Neural progenitor cell (in vitro differentiated cells): ENCODE data around the gene GNAQ. TPM values are rescaled to one million over a fixed set of nuclear protein-coding genes. Genes with fewer than 3 reads are reported as not detected.

ENCODE experiments used
- DNase-seq: peaks from one replicate; pipeline ENCODE4 v3.0.0-alpha.2; 2016; ENCODE audit warnings: low spot score
- H2AFZ ChIP-seq: fragments of 200-600 bp; sonication (generic); replicated peaks from 2 replicates; pipeline ENCODE4 v1.6.1; 2016; ENCODE audit warnings: antibody characterized with exemption
- H3F3A ChIP-seq: fragments of 200-600 bp; sonication (generic); 2 replicates; pipeline ENCODE4 v1.6.1; 2016; ENCODE audit warnings: antibody characterized with exemption, low read depth
- H3K27ac ChIP-seq: fragments of 200-600 bp; sonication (generic); 2 replicates; pipeline ENCODE4 v1.5.1; 2016; ENCODE audit warnings: mild to moderate bottlenecking
- H3K27me3 ChIP-seq: fragments of 200-600 bp; sonication (generic); 2 replicates; pipeline ENCODE4 v1.6.1; 2016; ENCODE audit warnings: mild to moderate bottlenecking, moderate library complexity
- H3K36me3 ChIP-seq: fragments of 200-600 bp; sonication (generic); 2 replicates; pipeline ENCODE4 v1.5.1; 2016
- H3K4me1 ChIP-seq: fragments of 200-600 bp; sonication (generic); 2 replicates; pipeline ENCODE4 v1.6.1; 2016; ENCODE audit warnings: mixed run types
- H3K4me2 ChIP-seq: fragments of 200-600 bp; sonication (generic); 2 replicates; pipeline ENCODE4 v1.6.1; 2016
- H3K4me3 ChIP-seq: fragments of 200-600 bp; sonication (generic); 2 replicates; pipeline ENCODE4 v1.5.1; 2016
- H3K79me2 ChIP-seq: fragments of 200-600 bp; sonication (generic); 2 replicates; pipeline ENCODE4 v1.6.1; 2016; ENCODE audit warnings: low read depth
- H3K9ac ChIP-seq: fragments of 200-600 bp; sonication (generic); 2 replicates; pipeline ENCODE4 v1.6.1; 2016
- H3K9me3 ChIP-seq: fragments of 200-600 bp; sonication (generic); 2 replicates; pipeline ENCODE4 v1.5.1; 2016; ENCODE audit warnings: low read depth
- H4K20me1 ChIP-seq: fragments of 200-600 bp; sonication (generic); 2 replicates; pipeline ENCODE4 v1.6.1; 2016; ENCODE audit warnings: low read depth
- H3K27ac Mint-ChIP-seq: 3 replicates; pipeline ENCODE4 v1.8.0; 2021; ENCODE audit warnings: mixed read lengths
- H3K27me3 Mint-ChIP-seq: 2 replicates; pipeline ENCODE4 v1.8.0; 2022; ENCODE audit warnings: low read depth, mild to moderate bottlenecking, inconsistent platforms, moderate library complexity, mixed read lengths; ENCODE audit not compliant: insufficient read depth
- H3K36me3 Mint-ChIP-seq: 3 replicates; pipeline ENCODE4 v1.8.0; 2021; ENCODE audit warnings: mixed read lengths
- H3K4me1 Mint-ChIP-seq: 3 replicates; pipeline ENCODE4 v1.8.0; 2021; ENCODE audit warnings: mixed read lengths
- H3K4me3 Mint-ChIP-seq: 3 replicates; pipeline ENCODE4 v1.8.0; 2021; ENCODE audit warnings: mild to moderate bottlenecking, moderate library complexity, mixed read lengths
- H3K9me3 Mint-ChIP-seq: 3 replicates; pipeline ENCODE4 v1.8.0; 2020; ENCODE audit warnings: mixed read lengths
- EZH2 ChIP-seq: fragments of 200-600 bp; sonication (generic); IDR thresholded peaks from 2 replicates; pipeline ENCODE4 v1.6.1; 2017; ENCODE audit warnings: antibody characterized with exemption, mild to moderate bottlenecking, moderate library complexity
- EZH2phosphoT487 ChIP-seq: fragments of 200-600 bp; sonication (generic); IDR thresholded peaks from 2 replicates; pipeline ENCODE4 v1.6.1; 2017; ENCODE audit warnings: antibody characterized with exemption
- total RNA-seq: library from RNA; depleted of rRNA; stranded (reverse); fragments of >200 nt; gene quantifications from 2 replicates; pipeline ENCODE4 v1.2.3, GENCODE V29; 2015; ENCODE audit warnings: low replicate concordance
- TF ChIP-seq, protein P1 (sequence below): fragments of 200-600 bp; sonication (generic); IDR thresholded peaks from 2 replicates; pipeline ENCODE4 v1.5.1; 2017; ENCODE audit warnings: antibody characterized with exemption, mild to moderate bottlenecking

GNAQ gene
- total RNA-seq, 1 donor from 2014 or later: 87.9 TPM

GRCh38 chr9:78013934-78014333 lies 17.7 kb downstream of the GNAQ start:
- H3K9ac ChIP-seq: no peak overlapping the region
- TF ChIP-seq EZH2phosphoT487 (no peak), EZH2 (no peak)
- TF ChIP-seq, protein P1, sequence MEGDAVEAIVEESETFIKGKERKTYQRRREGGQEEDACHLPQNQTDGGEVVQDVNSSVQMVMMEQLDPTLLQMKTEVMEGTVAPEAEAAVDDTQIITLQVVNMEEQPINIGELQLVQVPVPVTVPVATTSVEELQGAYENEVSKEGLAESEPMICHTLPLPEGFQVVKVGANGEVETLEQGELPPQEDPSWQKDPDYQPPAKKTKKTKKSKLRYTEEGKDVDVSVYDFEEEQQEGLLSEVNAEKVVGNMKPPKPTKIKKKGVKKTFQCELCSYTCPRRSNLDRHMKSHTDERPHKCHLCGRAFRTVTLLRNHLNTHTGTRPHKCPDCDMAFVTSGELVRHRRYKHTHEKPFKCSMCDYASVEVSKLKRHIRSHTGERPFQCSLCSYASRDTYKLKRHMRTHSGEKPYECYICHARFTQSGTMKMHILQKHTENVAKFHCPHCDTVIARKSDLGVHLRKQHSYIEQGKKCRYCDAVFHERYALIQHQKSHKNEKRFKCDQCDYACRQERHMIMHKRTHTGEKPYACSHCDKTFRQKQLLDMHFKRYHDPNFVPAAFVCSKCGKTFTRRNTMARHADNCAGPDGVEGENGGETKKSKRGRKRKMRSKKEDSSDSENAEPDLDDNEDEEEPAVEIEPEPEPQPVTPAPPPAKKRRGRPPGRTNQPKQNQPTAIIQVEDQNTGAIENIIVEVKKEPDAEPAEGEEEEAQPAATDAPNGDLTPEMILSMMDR: no peak
- peaks cover 80% of the 10 kb centered on the region for H4K20me1 ChIP-seq
- H2AFZ ChIP-seq: no peak overlapping the region
- Mint-ChIP-seq H3K4me1 (no peaks in the 10 kb centered on the region), H3K27ac (no peak overlapping the region), H3K4me3 (no peak overlapping the region), H3K27me3 (no peaks in the 10 kb centered on the region), H3K36me3 (peaks cover 35% of the 10 kb centered on the region), H3K9me3 (peaks cover 10% of the 10 kb centered on the region)
- H3K79me2 ChIP-seq: peaks cover 100% of the 10 kb centered on the region
- no peak overlapping the region for H3K4me3 ChIP-seq
- H3K36me3 ChIP-seq: no peaks in the 10 kb centered on the region
- H3K4me2 ChIP-seq: no peak overlapping the region
- no peaks in the 10 kb centered on the region for H3K9me3 ChIP-seq
- no peaks in the 10 kb centered on the region for H3F3A ChIP-seq
- no peaks in the 10 kb centered on the region for H3K27me3 ChIP-seq
- H3K4me1 ChIP-seq: no peaks in the 10 kb centered on the region
- DNase-seq: no peak
- H3K27ac ChIP-seq: no peak overlapping the region

DNA sequence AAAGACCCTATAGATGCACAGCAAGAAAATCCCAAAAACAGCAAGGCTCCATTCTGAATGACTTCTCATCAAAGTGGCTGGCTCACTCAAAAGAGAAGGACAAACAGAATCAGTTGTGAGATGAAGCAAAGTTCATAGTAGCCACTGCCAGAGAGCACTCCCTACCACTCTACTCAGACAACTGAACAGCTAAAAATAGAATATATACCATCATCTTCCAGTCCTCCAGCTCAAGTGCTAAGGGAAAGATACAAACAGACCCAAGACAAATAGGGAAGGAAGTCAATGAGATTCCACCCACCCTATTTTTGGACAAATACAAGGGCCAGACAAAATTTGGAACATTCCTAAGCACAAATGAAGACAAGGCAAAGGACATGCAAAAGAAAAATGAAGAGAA lies 20.6 kb downstream of the GNAQ start:
- Mint-ChIP-seq H3K9me3 (peaks cover 9% of the 10 kb centered on the region), H3K27me3 (no peaks in the 10 kb centered on the region), H3K4me1 (no peaks in the 10 kb centered on the region), H3K36me3 (peaks cover 31% of the 10 kb centered on the region), H3K4me3 (no peak overlapping the region), H3K27ac (no peak overlapping the region)
- H4K20me1 ChIP-seq: peaks cover 81% of the 10 kb centered on the region
- peaks cover 100% of the 10 kb centered on the region for H3K79me2 ChIP-seq
- no peaks in the 10 kb centered on the region for H3K9me3 ChIP-seq
- no peaks in the 10 kb centered on the region for H3F3A ChIP-seq
- H2AFZ ChIP-seq: no peak overlapping the region
- no peaks in the 10 kb centered on the region for H3K27me3 ChIP-seq
- no peak overlapping the region for H3K4me2 ChIP-seq
- TF ChIP-seq, protein P1: no peak
- no peak for TF ChIP-seq EZH2phosphoT487
- no peak for TF ChIP-seq EZH2
- H3K27ac ChIP-seq: no peak overlapping the region
- H3K4me1 ChIP-seq: no peaks in the 10 kb centered on the region
- H3K9ac ChIP-seq: no peak overlapping the region
- no peaks in the 10 kb centered on the region for H3K36me3 ChIP-seq
- DNase-seq: no peak
- H3K4me3 ChIP-seq: no peak overlapping the region

DNA sequence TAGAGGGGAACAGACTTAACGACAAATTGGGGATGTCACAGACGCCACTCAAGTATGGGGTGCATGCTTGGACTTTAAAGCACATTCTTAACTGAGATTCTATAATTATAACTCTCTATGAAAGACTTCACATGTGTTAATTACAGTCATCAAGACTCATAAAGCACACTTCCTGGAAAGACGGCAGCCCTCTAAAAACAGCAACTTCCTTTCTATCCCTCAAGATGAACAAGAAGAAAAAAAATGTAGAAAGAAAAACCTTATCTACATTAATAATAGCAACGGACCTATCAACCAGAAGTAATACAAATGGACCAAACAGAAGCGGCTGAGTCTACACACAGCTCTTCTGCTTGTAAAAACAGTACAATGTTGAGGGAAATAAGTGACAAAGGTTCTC lies 21.2 kb downstream of the GNAQ start:
- Mint-ChIP-seq H3K4me1 (peaks cover 2% of the 10 kb centered on the region), H3K9me3 (peaks cover 9% of the 10 kb centered on the region), H3K4me3 (no peak overlapping the region), H3K27me3 (no peaks in the 10 kb centered on the region), H3K27ac (no peak overlapping the region), H3K36me3 (peaks cover 34% of the 10 kb centered on the region)
- no peaks in the 10 kb centered on the region for H3K36me3 ChIP-seq
- no peak overlapping the region for H3K9ac ChIP-seq
- H4K20me1 ChIP-seq: peaks cover 82% of the 10 kb centered on the region
- no peak overlapping the region for H3K4me3 ChIP-seq
- TF ChIP-seq EZH2phosphoT487 (no peak), EZH2 (no peak)
- TF ChIP-seq, protein P1: no peak
- no peak overlapping the region for H3K4me2 ChIP-seq
- H3K4me1 ChIP-seq: peaks cover under 1% of the 10 kb centered on the region
- no peak overlapping the region for H2AFZ ChIP-seq
- H3F3A ChIP-seq: no peaks in the 10 kb centered on the region
- no peak for DNase-seq
- H3K27me3 ChIP-seq: no peaks in the 10 kb centered on the region
- H3K79me2 ChIP-seq: peaks cover 100% of the 10 kb centered on the region
- H3K27ac ChIP-seq: no peak overlapping the region
- no peaks in the 10 kb centered on the region for H3K9me3 ChIP-seq
